GM19463 (cell line): ENCODE data around the gene CFAP65.

Experiments used
- ATAC-seq: cut with Tn5 transposase; IDR thresholded peaks from one replicate; pipeline ENCODE4 v1.9.1; 2021; ENCODE audit warnings: mild to moderate bottlenecking, moderate library complexity; ENCODE audit not compliant: unreplicated experiment

CFAP65 gene

DNA sequence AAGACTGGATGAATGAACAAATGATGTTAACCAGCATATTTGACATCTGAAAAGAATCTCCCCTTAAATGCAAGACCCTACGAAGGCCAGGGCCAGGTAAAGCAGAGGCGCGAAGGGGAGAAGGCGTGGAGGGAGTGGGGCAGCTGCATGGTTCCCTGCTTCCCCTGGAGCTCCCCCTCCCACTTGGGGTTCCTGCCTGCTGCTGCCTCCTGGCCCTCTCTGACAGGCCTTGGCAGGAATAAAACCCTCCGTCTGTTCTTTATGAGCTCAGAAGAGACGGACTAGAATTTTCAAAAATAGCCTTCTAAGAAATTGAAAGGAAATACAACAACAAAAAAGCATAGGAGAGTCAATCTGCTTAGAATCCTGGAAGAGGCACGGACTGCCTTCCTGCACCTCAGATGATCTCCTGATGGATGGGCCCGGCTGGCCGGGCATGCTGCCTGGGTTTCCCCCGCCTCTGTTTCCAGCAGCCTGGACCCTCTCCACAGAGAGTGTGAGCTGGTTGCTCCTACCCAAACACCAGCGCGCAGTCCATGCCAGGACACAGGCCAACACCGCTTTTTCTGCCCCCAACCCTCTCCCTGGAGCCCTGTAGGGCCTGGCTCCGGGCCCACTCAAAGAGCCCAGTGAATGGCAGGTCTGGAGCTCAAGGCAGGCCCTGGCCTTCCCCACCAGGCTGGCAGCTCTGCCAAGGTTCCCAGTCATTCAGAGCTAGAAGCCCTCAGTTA lies 23.9 kb downstream of the CFAP65 start:
- no peak for ATAC-seq

DNA sequence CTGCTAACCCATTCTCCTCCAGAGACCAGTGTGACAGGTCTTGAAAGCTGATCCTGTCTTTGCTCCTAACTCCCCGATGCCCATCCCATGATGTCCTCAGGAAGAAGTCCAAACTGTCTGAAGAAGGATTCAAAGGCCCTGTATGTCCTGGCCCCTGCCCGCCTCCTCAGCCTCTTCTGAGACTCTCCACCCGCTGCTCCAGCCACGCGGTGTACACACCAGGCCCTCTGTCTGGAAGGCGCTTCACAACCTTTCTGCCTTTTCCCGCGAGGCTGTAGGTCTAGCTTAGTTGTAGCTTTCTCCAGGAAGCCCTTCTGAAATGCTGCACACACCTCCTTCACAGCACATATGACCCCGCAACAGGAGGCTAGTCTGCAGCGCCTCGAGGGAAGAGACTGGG lies 24.6 kb downstream of the CFAP65 start:
- no peak for ATAC-seq

- ATAC-seq, result no peak
Measured at GRCh38 chr2:219010873-219011272, 30.4 kb downstream of the CFAP65 start.

DNA sequence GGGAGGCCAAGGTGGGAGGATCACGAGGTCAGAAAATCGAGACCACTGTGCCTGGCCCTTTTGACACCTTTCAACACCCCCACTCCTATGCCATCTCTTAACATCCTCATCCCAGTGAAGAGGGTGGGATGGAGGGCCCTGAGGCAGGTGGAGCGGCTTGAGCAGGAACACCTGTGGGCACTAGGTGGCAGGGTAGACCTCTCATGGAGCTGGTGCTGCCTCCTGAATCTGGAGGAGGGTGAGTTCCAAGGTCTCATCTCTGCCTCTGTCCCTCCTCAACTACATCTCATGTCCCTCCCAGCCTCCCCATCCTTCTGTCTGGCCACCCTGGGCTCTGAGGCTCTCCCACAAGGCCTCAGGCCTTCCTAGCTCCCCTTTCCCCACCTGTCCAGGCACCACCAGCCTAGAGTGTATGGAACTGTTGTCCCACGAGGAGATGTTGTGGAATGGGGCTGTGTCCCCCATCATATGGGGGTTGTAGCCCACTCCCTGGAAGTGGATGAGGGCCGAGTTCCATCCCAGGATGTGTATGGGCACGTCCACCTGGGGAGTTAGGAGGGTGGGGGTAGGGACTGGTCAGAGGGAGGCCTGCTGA lies 31.1 kb downstream of the CFAP65 start:
- ATAC-seq, result no peak

DNA sequence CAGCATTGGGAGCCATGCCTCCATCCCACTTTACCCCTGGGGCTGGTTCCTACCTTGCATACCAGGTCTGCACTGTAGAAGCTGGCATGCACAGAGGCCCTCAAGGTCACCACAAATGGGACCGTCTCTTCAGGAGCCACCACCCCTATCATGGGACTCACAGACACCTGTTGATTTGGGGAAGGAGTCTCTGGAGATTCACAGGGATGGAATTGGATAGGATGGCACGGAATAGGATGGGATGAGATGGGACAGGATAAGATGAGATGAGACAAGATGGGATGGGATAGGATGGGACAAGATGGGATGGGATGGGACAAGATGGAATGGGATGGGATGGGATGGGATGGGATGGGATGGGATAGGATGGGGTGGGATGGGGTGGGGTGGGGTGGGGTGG lies 32.0 kb downstream of the CFAP65 start:
- ATAC-seq, result no peak

GRCh38 chr2:219003979-219004378 lies 37.3 kb downstream of the CFAP65 start:
- no peak for ATAC-seq

GRCh38 chr2:219003267-219003634 lies 38.1 kb downstream of the CFAP65 start:
- no peak for ATAC-seq

GRCh38 chr2:219002395-219003266 lies 38.7 kb downstream of the CFAP65 start:
- no peak for ATAC-seq

- no peak for ATAC-seq
Measured at GRCh38 chr2:219001577-219002394, 39.5 kb downstream of the CFAP65 start.

DNA sequence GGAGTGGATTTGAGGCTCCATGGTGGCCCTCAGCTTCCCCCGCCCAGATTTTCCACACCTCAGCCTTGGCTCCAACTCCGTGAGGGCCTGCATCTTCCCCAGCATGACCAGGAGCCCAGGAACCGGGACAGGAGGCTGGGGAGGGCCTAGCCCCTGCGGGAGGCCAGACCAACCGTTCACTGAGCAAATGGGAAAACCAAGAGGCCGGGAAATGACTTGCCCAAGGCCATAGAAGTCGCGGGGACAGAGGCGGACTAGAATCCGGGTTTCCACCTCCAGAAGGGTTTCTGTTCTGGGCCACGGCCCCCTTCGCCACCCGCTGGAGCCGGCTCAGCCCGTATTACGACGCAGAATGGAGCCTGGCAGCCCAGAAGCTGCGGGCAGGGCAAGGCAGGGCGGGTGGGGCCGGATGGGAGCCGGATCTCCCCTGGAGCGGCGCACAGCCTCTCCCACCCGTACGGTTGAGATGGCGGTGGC lies 40.2 kb downstream of the CFAP65 start:
- no peak for ATAC-seq

- ATAC-seq, result no peak
Measured at GRCh38 chr2:219000569-219000960, 40.8 kb downstream of the CFAP65 start.

DNA sequence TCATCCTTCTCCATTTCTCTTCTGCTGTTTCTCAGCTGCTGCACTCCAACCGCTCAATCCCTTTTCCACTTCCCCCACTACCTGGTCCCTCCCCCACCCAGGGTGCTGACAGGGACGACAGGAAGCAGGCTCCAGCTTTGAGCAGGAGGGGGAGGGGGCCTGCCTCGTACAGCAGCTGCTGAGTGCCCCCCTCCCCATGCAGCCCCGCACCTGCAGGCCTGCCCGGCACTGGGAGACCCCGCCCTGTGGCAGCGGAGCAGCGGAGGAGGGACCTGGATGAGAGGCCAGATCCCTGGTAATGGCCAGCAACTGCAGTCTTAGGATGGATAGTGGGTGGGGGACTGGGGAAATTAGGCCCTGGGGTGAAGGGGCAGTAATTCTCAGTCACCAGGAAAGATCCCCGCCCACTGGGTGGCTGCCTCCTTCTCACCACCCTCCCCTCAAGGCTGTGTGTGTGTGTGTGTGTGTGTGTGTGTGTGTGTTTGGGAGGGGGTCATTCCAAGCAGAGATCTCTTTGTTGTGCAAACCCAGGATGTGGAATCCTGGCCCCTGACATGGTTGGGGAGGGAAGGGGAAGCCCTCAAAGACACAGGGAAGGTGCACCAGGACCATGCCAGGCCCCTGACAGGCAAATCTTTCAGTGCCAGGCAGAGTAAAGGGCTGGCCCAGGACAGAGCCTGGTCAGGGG lies 41.3 kb downstream of the CFAP65 start:
- ATAC-seq, result no peak

- ATAC-seq, result no peak
Measured at GRCh38 chr2:218999021-218999880, 42.1 kb downstream of the CFAP65 start.

GRCh38 chr2:218998414-218999002 lies 42.8 kb downstream of the CFAP65 start:
- ATAC-seq, result no peak

DNA sequence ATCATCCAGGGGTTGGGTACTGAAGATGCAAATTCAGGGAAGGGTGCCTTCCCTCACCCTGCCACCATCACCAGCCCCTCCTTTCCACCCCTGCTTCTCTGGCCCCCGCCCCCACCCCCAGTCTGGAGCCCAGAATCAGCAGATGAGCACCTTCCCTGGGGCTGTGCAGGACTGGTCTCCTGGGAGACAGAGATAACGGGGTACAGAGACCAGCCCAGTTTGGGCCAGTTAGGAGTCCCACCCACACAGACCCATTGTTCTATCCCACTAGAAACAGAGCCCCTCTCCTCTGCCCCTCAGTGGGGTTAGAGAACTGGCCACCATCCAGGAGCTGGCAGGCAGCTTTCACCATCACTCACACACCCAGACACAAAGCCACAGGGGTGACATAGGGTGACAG lies 43.6 kb downstream of the CFAP65 start:
- ATAC-seq, result no peak

DNA sequence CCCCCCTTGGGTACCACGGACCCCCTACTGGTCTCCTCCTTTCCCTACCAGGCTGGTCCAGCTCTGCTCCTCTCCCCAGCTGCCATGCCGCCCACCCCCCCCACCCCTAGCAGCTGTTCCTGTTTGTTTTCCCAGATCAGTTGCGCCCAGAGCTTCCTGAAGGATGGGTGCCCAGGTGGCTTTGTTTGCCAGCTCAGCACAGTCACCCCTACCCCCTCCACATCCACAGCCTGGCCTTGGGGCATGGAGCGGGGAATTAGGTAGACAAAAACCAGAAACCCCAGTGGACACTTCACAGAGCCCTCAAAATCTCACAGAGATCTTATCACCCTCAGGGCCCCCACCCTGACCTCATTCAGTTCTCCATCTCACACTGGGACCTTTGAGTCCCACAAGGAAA lies 44.4 kb downstream of the CFAP65 start:
- ATAC-seq, result no peak

- ATAC-seq, result peak; percentile 79
Measured at GRCh38 chr2:218995972-218996711, 45.2 kb downstream of the CFAP65 start.

DNA sequence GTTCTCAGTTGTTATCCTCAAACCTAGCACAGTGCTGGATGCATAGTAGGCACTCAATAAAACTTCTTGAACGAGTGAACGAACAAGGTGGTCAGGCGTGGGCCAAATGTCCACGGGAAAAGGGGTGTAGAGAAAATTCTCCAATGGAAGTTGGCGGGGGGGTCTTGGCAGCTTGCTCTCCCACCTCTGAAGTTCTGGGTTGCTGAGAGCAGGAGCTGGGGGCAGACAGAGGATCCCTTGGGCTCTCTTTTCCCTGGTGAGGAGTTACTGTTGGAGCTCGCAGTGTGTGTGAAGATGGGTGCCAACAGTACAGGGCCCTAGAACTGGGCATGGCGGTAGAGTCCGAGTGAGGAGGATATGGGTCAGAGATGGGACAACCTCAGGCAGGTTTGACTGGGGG lies 45.8 kb downstream of the CFAP65 start:
- no peak for ATAC-seq
